AG04450 (cell line): ENCODE data around the gene OR52I2. TPM values are rescaled to one million over a fixed set of nuclear protein-coding genes. Genes with fewer than 3 reads are reported as not detected.
A peak's percentile ranks its signal among the peaks of the same experiment; 100 is the strongest.

Source experiments
- CTCF ChIA-PET: fragments of 300-600, 350-600 bp; formaldehyde crosslinking; extraction: SDS; loops from one replicate; lab custom pipeline; 2022; ENCODE audit warnings: antibody characterized with exemption, inconsistent platforms; lab: Charles Lee
- POLR2A ChIA-PET: fragments of 350-600 bp; formaldehyde crosslinking; extraction: SDS; loops from one replicate; lab custom pipeline; 2021; ENCODE audit warnings: antibody characterized with exemption, inconsistent platforms; lab: Yijun Ruan, JAX
- DNase-seq: peaks from one replicate; pipeline ENCODE4 v3.0.0-alpha.2; 2011; ENCODE audit warnings: low read depth, low spot score
- H3K27ac ChIP-seq: one replicate; pipeline ENCODE4 v1.5.1; 2012; ENCODE audit warnings: low read depth, low read length, control low read depth
- H3K27me3 ChIP-seq: one replicate; pipeline ENCODE4 v1.6.0; 2012; ENCODE audit warnings: low read length; ENCODE audit not compliant: control insufficient read depth, insufficient read depth
- H3K4me3 ChIP-seq: 2 replicates; pipeline ENCODE4 v1.5.1; 2011; ENCODE audit warnings: mild to moderate bottlenecking, low read depth, low read length, control low read depth
- H3K9me3 ChIP-seq: 2 replicates; pipeline ENCODE4 v1.5.1; 2012; ENCODE audit warnings: low read length; ENCODE audit not compliant: control insufficient read depth, insufficient read depth
- polyA plus RNA-seq: library from polyadenylated mRNA; depleted of rRNA; stranded (reverse); fragments of >200 nt; gene quantifications from 2 replicates; pipeline ENCODE4 v1.2.3, GENCODE V29; 2011
- TF ChIP-seq, protein P1 (sequence below): IDR thresholded peaks from 2 replicates; pipeline ENCODE4 v1.5.1; 2011; ENCODE audit warnings: low read depth, low read length, control low read depth, inconsistent platforms

The OR52I2 gene
- polyA plus RNA-seq, 1 experiment = not detected

DNA sequence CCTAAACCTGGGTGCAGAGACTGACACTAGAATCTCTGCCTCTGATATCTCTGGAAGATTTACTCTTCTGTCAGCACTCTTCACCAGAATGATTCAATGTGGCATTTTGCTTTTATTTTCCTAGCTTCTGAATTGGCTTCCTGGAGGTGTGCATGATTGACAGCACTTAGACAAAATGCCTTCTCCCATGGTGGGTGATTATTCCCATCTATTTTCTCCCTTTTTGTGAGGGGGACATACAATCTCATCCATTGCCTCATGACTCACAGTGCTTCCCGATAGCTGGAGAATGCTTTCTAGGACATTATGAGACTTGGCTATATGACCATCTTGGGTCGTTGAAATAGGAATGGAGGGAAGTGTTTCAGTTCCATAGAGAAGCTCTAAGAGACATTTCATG, 30.4 kb downstream of the OR52I2 start:
- DNase-seq = no peak
- H3K4me3 ChIP-seq = no peak overlapping the region
- no peak overlapping the region for H3K27ac ChIP-seq
- H3K9me3 ChIP-seq = no peaks in the 10 kb centered on the region; the same call in 1 of the 2 replicates
- TF ChIP-seq, protein P1, sequence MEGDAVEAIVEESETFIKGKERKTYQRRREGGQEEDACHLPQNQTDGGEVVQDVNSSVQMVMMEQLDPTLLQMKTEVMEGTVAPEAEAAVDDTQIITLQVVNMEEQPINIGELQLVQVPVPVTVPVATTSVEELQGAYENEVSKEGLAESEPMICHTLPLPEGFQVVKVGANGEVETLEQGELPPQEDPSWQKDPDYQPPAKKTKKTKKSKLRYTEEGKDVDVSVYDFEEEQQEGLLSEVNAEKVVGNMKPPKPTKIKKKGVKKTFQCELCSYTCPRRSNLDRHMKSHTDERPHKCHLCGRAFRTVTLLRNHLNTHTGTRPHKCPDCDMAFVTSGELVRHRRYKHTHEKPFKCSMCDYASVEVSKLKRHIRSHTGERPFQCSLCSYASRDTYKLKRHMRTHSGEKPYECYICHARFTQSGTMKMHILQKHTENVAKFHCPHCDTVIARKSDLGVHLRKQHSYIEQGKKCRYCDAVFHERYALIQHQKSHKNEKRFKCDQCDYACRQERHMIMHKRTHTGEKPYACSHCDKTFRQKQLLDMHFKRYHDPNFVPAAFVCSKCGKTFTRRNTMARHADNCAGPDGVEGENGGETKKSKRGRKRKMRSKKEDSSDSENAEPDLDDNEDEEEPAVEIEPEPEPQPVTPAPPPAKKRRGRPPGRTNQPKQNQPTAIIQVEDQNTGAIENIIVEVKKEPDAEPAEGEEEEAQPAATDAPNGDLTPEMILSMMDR = no peak
- ChIA-PET CTCF (interaction anchor here (1.1 to 1.6 kb wide), 2 partner anchors 14 to 25 kb away, joined by 3 to 6 read pairs; partner anchors contain the start of gene OR51D1), POLR2A (no interaction called here)
- H3K27me3 ChIP-seq = no peaks in the 10 kb centered on the region

DNA sequence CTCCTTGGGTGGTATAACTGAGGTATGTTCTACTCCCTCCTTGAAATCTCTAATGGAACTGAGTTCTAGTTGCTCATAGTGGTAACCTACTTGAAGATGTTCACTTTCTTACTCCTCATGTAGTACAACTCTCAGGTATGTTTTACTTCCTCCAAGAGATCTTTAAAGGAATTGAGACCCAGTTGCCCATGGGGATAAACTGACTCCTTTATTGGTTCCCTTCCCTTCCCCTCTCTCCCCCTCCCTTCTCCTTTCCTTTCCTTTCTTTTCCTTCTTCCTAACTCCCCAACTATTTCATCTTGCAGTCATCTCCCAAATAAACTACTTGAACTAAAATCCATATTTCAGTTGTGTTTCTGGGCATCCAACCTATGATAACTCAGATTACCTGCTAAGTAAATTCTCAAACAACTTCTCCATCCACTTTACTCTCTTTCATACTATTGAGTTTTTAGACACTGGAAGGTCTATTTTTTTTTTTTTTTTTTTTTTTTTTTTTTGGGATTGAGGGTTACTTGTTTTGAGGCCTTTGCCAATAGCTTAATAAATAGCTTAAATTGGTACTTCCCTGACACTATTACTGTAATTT, 34.4 kb downstream of the OR52I2 start:
- TF ChIP-seq, protein P1 = no peak
- Histone ChIP-seq H3K9me3 (no peaks in the 10 kb centered on the region), H3K27ac (no peak overlapping the region), H3K27me3 (no peaks in the 10 kb centered on the region), H3K4me3 (no peak overlapping the region)
- POLR2A ChIA-PET = no interaction called here
- no peak for DNase-seq
- CTCF ChIA-PET = interaction anchor here (2.1 kb wide), 1 partner anchor 11 kb away, joined by 11 read pairs; no protein-coding TSS in a partner anchor

DNA sequence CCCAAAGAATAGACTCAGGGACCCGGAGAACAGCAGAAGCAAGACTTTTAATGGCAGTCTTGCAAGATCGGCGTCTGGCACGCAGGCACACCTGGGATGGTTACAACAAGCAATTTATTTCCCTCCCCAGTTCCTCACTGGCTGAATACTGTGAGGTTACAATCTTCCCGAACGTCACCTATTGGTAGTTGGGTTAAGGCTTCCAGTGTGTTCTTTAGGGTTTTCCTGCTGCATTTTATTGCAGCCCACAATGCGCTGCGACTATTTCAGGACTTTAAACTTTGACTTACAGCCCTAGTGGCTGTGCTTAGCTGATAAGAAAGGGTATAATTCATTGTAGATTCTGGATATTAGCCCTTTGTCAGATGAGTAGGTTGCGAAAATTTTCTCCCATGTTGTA, 38.0 kb downstream of the OR52I2 start:
- no peak overlapping the region for H3K27ac ChIP-seq
- TF ChIP-seq, protein P1 = no peak
- H3K9me3 ChIP-seq = no peaks in the 10 kb centered on the region
- POLR2A ChIA-PET = no interaction called here
- no peaks in the 10 kb centered on the region for H3K27me3 ChIP-seq
- DNase-seq = no peak
- CTCF ChIA-PET = no interaction called here
- H3K4me3 ChIP-seq = no peak overlapping the region

DNA sequence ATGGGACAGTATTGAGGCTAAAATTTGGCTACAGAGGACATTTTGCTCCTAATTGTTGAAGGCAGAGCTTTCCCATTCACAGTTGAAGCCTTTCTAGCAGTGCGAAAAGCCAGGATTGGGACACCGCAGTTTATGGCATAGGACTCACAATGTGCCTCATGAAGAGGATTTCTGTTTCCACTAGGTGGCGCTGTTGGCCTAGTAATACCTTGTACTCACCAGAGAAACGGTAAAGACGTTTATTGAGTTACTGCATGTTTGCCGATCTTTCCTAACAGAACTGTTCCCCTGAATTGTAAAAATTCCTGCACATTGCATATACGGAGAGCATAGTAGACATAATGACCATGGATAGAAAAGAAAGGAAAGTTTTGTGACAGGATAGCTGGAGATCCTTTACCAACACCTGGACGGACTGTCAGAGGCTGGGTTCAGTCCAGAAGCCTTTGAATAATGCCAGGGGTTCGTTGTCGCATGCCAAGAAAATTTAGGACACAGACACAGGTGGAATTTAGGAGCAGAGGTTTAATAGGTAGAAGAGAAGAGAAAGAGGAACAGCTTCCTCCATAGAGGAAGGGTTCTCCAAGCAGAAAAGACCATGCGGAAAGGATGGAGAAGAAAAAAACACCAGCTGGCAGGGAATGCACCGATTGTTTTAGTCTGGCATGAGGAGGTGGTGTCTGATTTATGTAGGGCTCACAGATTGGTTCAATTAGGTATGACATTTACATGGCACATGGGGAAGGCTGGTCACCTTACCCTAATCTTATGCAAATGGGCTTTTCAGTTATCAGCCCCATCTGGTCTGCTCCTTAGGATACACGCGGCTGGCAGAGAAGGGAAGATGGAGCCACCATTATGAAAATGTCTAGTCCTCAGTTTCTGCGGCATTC, 44.9 kb downstream of the OR52I2 start:
- Histone ChIP-seq H3K9me3 (no peaks in the 10 kb centered on the region), H3K4me3 (no peak overlapping the region), H3K27me3 (peaks cover 6% of the 10 kb centered on the region), H3K27ac (no peak overlapping the region)
- DNase-seq = peak; percentile 61
- POLR2A ChIA-PET = no interaction called here
- TF ChIP-seq, protein P1 = peak; percentile 75
- CTCF ChIA-PET = interaction anchor here (0.5 to 5.6 kb wide), 25 partner anchors 9 to 1265 kb away, joined by 3 to 97 read pairs (median 3); partner anchors contain the start of genes OR51D1 and TRIM68
